ENCODE results near the gene ENO3.
A peak's percentile ranks its signal among the peaks of the same experiment; 100 is the strongest.
"Not testable (repeated sequence)": the region's sequence is repeated elsewhere in the genome, so short reads cannot be mapped to it uniquely, and the experiment has no call there.

ENO3 gene

DNA sequence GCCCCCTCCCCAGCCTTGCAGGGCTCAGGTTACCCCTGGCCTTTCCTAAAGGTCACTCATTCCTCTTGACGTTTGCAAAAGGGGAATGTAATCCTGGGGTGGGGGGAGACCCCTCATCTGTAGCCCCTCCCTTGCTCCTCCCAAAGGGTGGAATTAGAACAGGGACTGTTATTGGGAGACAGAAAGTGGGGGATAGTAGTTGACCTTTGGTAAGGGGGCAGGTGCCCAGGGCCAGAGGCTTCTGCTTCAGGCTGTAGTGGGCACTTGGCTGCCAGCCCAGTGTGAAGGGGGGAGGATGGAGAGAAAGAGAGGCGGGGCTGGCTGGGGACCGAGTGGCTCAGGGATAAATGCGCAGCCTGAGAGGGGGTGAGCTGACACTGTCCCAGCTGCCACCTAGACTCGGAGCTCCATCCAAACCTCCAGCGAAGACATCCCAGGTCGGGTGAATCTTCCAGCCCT lies at the start of gene ENO3:
TSS of gene ENO3 (plus strand) at position 374 of the 459 bp plus-strand sequence. CDS start 711 bp downstream, outside the sequence.
- intact Hi-C loops (cut with DNase I; ENCODE audit: low total_unique reads), result no loop called here
- Histone ChIP-seq H3K27me3 (no peaks in the 10 kb centered on the region), H3K4me1 (peaks cover 3 to 44% (median 31%) of the 10 kb centered on the region in 4 donors), H3K4me3 (peak within 1 kb of the TSS; percentile 93 to 100), H3K36me3 (peaks cover 9 to 14% (median 10%) of the 10 kb centered on the region in 3 donors), H3K9me3 (no peaks in the 10 kb centered on the region), H3K27ac (peak within 1 kb of the TSS; percentile 95 to 99)
- TF ChIP-seq, protein P1, sequence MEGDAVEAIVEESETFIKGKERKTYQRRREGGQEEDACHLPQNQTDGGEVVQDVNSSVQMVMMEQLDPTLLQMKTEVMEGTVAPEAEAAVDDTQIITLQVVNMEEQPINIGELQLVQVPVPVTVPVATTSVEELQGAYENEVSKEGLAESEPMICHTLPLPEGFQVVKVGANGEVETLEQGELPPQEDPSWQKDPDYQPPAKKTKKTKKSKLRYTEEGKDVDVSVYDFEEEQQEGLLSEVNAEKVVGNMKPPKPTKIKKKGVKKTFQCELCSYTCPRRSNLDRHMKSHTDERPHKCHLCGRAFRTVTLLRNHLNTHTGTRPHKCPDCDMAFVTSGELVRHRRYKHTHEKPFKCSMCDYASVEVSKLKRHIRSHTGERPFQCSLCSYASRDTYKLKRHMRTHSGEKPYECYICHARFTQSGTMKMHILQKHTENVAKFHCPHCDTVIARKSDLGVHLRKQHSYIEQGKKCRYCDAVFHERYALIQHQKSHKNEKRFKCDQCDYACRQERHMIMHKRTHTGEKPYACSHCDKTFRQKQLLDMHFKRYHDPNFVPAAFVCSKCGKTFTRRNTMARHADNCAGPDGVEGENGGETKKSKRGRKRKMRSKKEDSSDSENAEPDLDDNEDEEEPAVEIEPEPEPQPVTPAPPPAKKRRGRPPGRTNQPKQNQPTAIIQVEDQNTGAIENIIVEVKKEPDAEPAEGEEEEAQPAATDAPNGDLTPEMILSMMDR (IDR thresholded peaks at IDR 0.05), result no peak
- DNase-seq, result no peak

DNA sequence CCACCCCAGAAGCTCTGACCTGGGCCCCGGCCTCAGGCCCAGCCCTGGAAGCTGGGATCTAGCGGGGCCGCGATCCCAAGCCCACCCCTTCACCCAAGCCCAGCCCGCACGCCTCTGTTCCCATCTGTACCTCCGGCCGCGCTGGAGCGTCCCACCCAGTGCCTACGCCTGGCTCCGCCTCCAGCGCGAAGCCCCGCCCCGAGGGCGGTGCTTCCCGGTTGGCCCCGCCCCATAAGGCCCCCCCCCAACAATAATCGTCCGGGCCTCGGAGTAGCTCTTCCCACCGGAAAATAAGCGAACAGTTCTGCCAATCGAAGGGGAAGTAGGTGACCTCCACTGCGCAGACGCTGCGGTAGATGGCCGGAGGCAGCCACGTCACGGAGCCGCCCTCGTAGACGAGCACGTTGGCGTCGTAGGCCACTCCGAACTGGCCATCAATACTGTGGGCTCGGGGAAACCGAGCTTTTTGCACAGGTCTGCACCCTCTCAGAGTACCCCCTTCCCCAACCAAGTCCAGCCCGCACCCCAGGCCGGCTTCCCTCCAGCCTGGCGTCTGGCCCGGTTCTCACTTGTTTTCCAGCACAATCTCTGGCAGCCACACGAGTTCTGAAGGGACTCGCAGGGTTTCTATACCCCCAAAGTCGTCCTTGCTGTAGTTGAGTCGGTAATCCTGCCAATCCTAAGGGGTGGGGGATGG lies 49.1 kb upstream of the ENO3 start:
- Histone ChIP-seq H3K4me1 (peaks cover 0 to 45% (median 20%) of the 10 kb centered on the region in 4 donors), H3K9me3 (no peaks in the 10 kb centered on the region), H3K27ac (no peak overlapping the region), H3K27me3 (peaks cover 0 to 41% of the 10 kb centered on the region in 2 donors), H3K36me3 (peaks cover 2 to 10% (median 5%) of the 10 kb centered on the region in 3 donors), H3K4me3 (no peak overlapping the region)
- no peak for DNase-seq
- intact Hi-C loops (cut with DNase I; ENCODE audit: low total_unique reads), result no loop called here
- TF ChIP-seq, protein P1 (IDR thresholded peaks at IDR 0.05), result no peak

DNA sequence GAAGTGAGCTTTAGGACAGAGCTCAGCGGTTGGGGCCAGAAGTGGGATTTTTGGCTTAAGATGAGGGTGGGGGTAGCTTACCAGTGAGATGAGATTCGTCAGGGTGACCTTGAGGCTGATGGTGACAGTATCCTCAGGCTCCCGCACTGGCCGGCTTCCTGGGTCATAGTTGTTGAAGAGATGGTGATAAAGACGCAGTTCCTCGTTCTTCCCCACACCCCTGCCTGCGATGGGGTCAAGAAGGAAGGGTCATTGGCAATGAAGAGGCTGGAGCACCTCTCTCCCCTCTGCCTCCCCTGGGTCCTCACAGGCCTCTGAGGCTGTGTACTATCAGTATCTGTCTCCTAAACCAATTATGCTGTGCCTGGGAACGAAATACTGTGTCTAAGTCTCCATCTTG lies 48.4 kb upstream of the ENO3 start:
- intact Hi-C loops (cut with DNase I; ENCODE audit: low total_unique reads), result no loop called here
- H3K36me3 ChIP-seq, result peaks cover 0 to 2% (median 0%) of the 10 kb centered on the region in 3 donors
- no peaks in the 10 kb centered on the region for H3K9me3 ChIP-seq
- H3K4me1 ChIP-seq, result peaks cover 0 to 45% (median 20%) of the 10 kb centered on the region in 4 donors
- no peak overlapping the region for H3K27ac ChIP-seq
- TF ChIP-seq, protein P1 (IDR thresholded peaks at IDR 0.05), result no peak
- peaks cover 0 to 41% of the 10 kb centered on the region in 2 donors for H3K27me3 ChIP-seq
- H3K4me3 ChIP-seq, result no peak overlapping the region
- no peak for DNase-seq

DNA sequence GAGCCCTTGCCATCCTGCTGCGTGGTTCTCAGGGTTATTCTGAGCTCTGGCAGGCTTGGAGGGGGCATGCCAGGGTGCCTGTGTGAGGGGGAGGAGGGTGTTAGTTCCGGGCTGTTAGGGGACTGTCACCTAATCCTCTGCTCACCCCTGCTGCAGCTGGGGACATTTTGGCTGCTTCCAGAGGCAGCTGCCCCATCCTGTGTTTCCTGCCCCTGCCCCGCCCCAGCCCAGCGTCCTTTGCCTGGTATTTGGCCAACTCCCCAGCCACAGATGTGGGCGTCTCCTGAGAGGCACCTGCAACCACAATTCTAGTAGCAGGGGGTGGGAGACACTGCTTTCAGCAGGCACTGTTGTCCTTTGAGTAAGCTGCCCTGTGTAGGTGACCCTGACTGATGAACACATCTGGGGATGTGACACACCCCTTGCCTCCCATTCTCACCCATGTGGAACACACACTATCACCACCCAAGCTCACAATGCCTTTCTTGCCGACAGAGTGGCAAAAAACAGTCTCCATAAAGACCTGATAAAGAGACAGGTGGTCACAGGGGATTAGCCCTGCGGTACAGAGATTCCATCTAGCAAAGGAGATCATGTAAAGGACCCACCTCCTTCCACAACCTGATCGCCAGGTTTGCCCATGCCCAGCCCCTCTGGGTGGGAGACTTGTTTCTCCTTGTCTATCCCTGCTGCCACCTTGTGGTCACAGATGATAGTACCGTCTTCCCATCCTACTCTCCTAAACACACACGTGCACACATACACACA lies 47.7 kb upstream of the ENO3 start, which contains the start of gene CHRNE:
TSS of gene CHRNE (minus strand) at position 48 of the 768 bp plus-strand sequence. CDS start at position 13, 35 bp downstream.
- intact Hi-C loops (cut with DNase I; ENCODE audit: low total_unique reads), result no loop called here
- Histone ChIP-seq H3K4me3 (no peak within 1 kb of the TSS), H3K27ac (no peak within 1 kb of the TSS), H3K9me3 (no peaks in the 10 kb centered on the region), H3K4me1 (peaks cover 0 to 47% (median 20%) of the 10 kb centered on the region in 4 donors), H3K36me3 (no peaks in the 10 kb centered on the region), H3K27me3 (peaks cover 0 to 41% of the 10 kb centered on the region in 2 donors)
- TF ChIP-seq, protein P1 (IDR thresholded peaks at IDR 0.05), result peak; percentile 67 to 70
- DNase-seq, result peak in 1 of 2 donors; percentile 85

DNA sequence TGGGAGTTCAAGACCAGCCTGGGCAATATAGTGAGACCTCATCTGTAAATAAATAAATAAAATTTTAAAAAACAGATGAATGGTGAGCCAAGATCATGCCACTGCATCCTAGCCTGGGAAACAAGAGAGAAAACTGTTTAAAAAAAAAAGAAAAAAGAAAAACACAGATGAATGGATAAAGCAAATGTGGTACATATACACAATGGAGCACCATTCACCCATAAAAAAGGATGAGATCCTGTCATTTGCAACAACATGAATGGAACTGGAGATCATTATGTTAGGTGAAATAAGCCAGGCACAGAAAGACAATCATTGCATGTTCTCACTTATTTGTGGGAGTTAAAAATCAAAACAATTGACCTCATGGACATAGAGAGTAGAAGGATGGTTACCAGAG lies 44.3 kb upstream of the ENO3 start:
- not testable (repeated sequence) for H3K27ac ChIP-seq, DNase-seq, H3K4me3 ChIP-seq, H3K36me3 ChIP-seq, H3K9me3 ChIP-seq, H3K27me3 ChIP-seq
- intact Hi-C loops (cut with DNase I; ENCODE audit: low total_unique reads), result loop anchor here (5.0 kb wide), 1 partner anchor 156 kb away; no protein-coding TSS in a partner anchor
- peaks cover 0 to 31% (median 4%) of the 10 kb centered on the region in 4 donors for H3K4me1 ChIP-seq

Measured in tibial artery (tissue), 4 donors.